GM12878 (cell line): Measurements from ENCODE around the gene NEK1. TPM values are rescaled to one million over a fixed set of nuclear protein-coding genes. Genes with fewer than 3 reads are reported as not detected.

Source experiments
- ATAC-seq: fragments of 200-7000 bp; cut with Tn5 transposase; 3 replicates; pipeline ENCODE4 v1.9.1; 2020; ENCODE audit warnings: mild to moderate bottlenecking, moderate library complexity
- BruUV-seq: library from RNA; stranded (reverse); fragments of 400-500 nt; replicated peaks from 2 replicates; lab custom pipeline; 2021; lab: Mats Ljungman, UMichigan
- CTCF ChIA-PET: fragments of 300-600 bp; sonication (Branson Sonifier 250); formaldehyde crosslinking; extraction: SDS; loops from one replicate; lab custom pipeline; 2021; ENCODE audit warnings: inconsistent platforms; lab: Yijun Ruan, JAX
- POLR2A ChIA-PET: fragments of 350-600 bp; formaldehyde crosslinking; extraction: SDS; loops from one replicate; lab custom pipeline; 2021; ENCODE audit warnings: inconsistent platforms; lab: Charles Lee
- RAD21 ChIA-PET: fragments of 300-600 bp; sonication (Branson Sonifier 250); formaldehyde crosslinking; loops from one replicate; lab custom pipeline; 2023; ENCODE audit warnings: antibody characterized with exemption; ENCODE audit not compliant: unreplicated experiment; lab: Charles Lee
- SMC1A ChIA-PET: fragments of 300-600 bp; sonication (Branson Sonifier 250); formaldehyde crosslinking; loops from one replicate; lab custom pipeline; 2023; ENCODE audit not compliant: unreplicated experiment, uncharacterized antibody; lab: Charles Lee
- DNase-seq: peaks from one replicate; pipeline ENCODE4 v3.0.0-alpha.2; 2011; ENCODE audit warnings: low read depth, low spot score
- FAIRE-seq: peaks from 3 replicates; lab custom pipeline; 2011; peaks lifted over from hg19 to GRCh38; lab: Jason Lieb, UNC
- H2AFZ ChIP-seq: 2 replicates; pipeline ENCODE4 v1.6.0; 2011; ENCODE audit warnings: low read depth, low read length, control low read depth; ENCODE audit not compliant: control insufficient read depth
- H3K27ac ChIP-seq: 2 replicates; pipeline ENCODE4 v1.5.1; 2011; ENCODE audit warnings: control low read depth; ENCODE audit not compliant: control insufficient read depth, insufficient read depth
- H3K27me3 ChIP-seq, 2 experiments: replicated peaks in 1 of 2; 2 replicates each; pipeline versions ENCODE4 v1.6.0 to v1.6.1; 2011; ENCODE audit warnings: low read length in 1 of 2; ENCODE audit not compliant: control insufficient read depth in 2 of 2, insufficient read depth in 2 of 2
- H3K36me3 ChIP-seq, 2 experiments: 2 replicates each; pipeline ENCODE4 v1.5.1; 2011; ENCODE audit warnings: low read length in 1 of 2; ENCODE audit not compliant: control insufficient read depth in 2 of 2, insufficient read depth in 2 of 2
- H3K4me1 ChIP-seq: 2 replicates; pipeline ENCODE4 v1.6.1; 2011; ENCODE audit warnings: mild to moderate bottlenecking, low read length, moderate library complexity, mixed read lengths; ENCODE audit not compliant: control insufficient read depth, insufficient read depth
- H3K4me2 ChIP-seq: 2 replicates; pipeline ENCODE4 v1.6.0; 2011; ENCODE audit warnings: control low read depth; ENCODE audit not compliant: control insufficient read depth, insufficient read depth
- H3K4me3 ChIP-seq: fragments of 200-600 bp; sonication (generic); 2 replicates; pipeline ENCODE4 v1.5.1; 2016
- H3K79me2 ChIP-seq: 2 replicates; pipeline ENCODE4 v1.6.0; 2011; ENCODE audit warnings: low read length; ENCODE audit not compliant: control insufficient read depth, insufficient read depth
- H3K9ac ChIP-seq: 2 replicates; pipeline ENCODE4 v1.8.0; 2011; ENCODE audit warnings: low read length, control low read depth, mixed read lengths; ENCODE audit not compliant: control insufficient read depth, insufficient read depth
- H3K9me3 ChIP-seq: replicated peaks from 3 replicates; pipeline ENCODE4 v1.5.1; 2011; ENCODE audit warnings: mild to moderate bottlenecking, low read length; ENCODE audit not compliant: control insufficient read depth, insufficient read depth
- H4K20me1 ChIP-seq: 2 replicates; pipeline ENCODE4 v1.6.0; 2011; ENCODE audit not compliant: control insufficient read depth, insufficient read depth
- BMI1 ChIP-seq: fragments of 450-650 bp; IDR thresholded peaks from 2 replicates; pipeline ENCODE4 v1.6.1; 2016; ENCODE audit warnings: mild to moderate bottlenecking, moderate library complexity, borderline replicate concordance
- CHD1 ChIP-seq: IDR thresholded peaks from 2 replicates; pipeline ENCODE4 v1.6.1; 2012; ENCODE audit warnings: low read depth, low read length, improper control_type of control experiment
- DPF2 ChIP-seq: fragments of 450-650 bp; IDR thresholded peaks from 2 replicates; pipeline ENCODE4 v1.6.1; 2017; ENCODE audit warnings: mild to moderate bottlenecking
- IRF4 ChIP-seq: IDR thresholded peaks from 2 replicates; pipeline ENCODE4 v1.6.1; 2011; ENCODE audit warnings: low read depth, low read length
- JUND ChIP-seq: IDR thresholded peaks from 2 replicates; pipeline ENCODE4 v1.6.1; 2012; ENCODE audit warnings: low read depth, mild to moderate bottlenecking, low read length, improper control_type of control experiment, moderate library complexity
- POLR2AphosphoS5 ChIP-seq: IDR thresholded peaks from 2 replicates; pipeline ENCODE4 v1.6.1; 2011; ENCODE audit warnings: mild to moderate bottlenecking, low read length, inconsistent platforms
- SMAD5 ChIP-seq: IDR thresholded peaks from 2 replicates; pipeline ENCODE4 v1.6.1; 2016; ENCODE audit warnings: antibody characterized with exemption, low read depth
- TCF3 ChIP-seq: IDR thresholded peaks from 2 replicates; pipeline ENCODE4 v1.6.1; 2012; ENCODE audit warnings: low read depth, mild to moderate bottlenecking, low read length, borderline replicate concordance; ENCODE audit not compliant: insufficient read depth
- TCF7 ChIP-seq: IDR thresholded peaks from 2 replicates; pipeline ENCODE4 v1.6.1; 2014; ENCODE audit warnings: antibody characterized with exemption, borderline replicate concordance
- ZNF207 ChIP-seq: fragments of 450-650 bp; IDR thresholded peaks from 2 replicates; pipeline ENCODE4 v1.6.1; 2014; ENCODE audit warnings: antibody characterized with exemption, mild to moderate bottlenecking, borderline replicate concordance
- WGBS: methylation state at CpG from one replicate; pipeline ENCODE4 v1.1.6; 2016; ENCODE audit warnings: low lambda C conversion rate; ENCODE audit not compliant: insufficient replicate concordance, insufficient coverage; ENCODE audit errors: missing lambda C conversion rate; 5-methylcytosine and 5-hydroxymethylcytosine counted together
- in situ Hi-C: fragments of 300-500 bp; cut with MboI; formaldehyde crosslinking; loops from 9 replicates; pipeline ENCODE4 v1.14.3; 2018; ENCODE audit warnings: mixed read lengths
- intact Hi-C: fragments of 100-400 bp; cut with micrococcal nuclease; formaldehyde crosslinking; loops from one replicate; pipeline ENCODE4 v1.14.2; 2022; ENCODE audit not compliant: unreplicated experiment
- polyA plus RNA-seq, 11 experiments: library from polyadenylated mRNA; depleted of rRNA in 4 of 11; unstranded in 6 of 11; stranded (reverse) in 5 of 11; fragments of >200 nt; fragmentation: Nextera tagmentation in 4 of 11; fragmentation: Illumina TruSeq in 1 of 11; extraction: Ambion mirVana in 4 of 11; extraction: Trizol in 1 of 11; gene quantifications; 1 replicate in 1 of 11; 2 replicates in 10 of 11; pipeline versions ENCODE4 v1.2.1 to v1.2.3, GENCODE V29; 2011 to 2016; ENCODE audit warnings: inconsistent platforms in 2 of 11, missing spikeins in 2 of 11, low read depth in 1 of 11
- total RNA-seq, 4 experiments: library from RNA; depleted of rRNA in 3 of 4; stranded (reverse); fragments of >200 nt in 3 of 4; fragmentation: Illumina TruSeq in 1 of 4; extraction: Trizol in 1 of 4; gene quantifications; 2 replicates each; pipeline versions ENCODE4 v1.2.1 to v1.2.3, GENCODE V29; 2013 to 2021
- TF ChIP-seq, protein P1 (sequence below): fragments of 450-650 bp; IDR thresholded peaks from 2 replicates; pipeline ENCODE4 v1.6.1; 2017; ENCODE audit warnings: mild to moderate bottlenecking, moderate library complexity
- TF ChIP-seq, protein P2 (sequence below): IDR thresholded peaks from 2 replicates; pipeline ENCODE4 v1.6.1; 2012; ENCODE audit warnings: low read length, inconsistent platforms

NEK1 gene
- total and polyA plus RNA-seq, 10 of the 15 experiments (the other 5 are each of a cell fraction or from before 2014, with no cell fraction given) = 4.9 to 16.1 (median 7.5) TPM

DNA sequence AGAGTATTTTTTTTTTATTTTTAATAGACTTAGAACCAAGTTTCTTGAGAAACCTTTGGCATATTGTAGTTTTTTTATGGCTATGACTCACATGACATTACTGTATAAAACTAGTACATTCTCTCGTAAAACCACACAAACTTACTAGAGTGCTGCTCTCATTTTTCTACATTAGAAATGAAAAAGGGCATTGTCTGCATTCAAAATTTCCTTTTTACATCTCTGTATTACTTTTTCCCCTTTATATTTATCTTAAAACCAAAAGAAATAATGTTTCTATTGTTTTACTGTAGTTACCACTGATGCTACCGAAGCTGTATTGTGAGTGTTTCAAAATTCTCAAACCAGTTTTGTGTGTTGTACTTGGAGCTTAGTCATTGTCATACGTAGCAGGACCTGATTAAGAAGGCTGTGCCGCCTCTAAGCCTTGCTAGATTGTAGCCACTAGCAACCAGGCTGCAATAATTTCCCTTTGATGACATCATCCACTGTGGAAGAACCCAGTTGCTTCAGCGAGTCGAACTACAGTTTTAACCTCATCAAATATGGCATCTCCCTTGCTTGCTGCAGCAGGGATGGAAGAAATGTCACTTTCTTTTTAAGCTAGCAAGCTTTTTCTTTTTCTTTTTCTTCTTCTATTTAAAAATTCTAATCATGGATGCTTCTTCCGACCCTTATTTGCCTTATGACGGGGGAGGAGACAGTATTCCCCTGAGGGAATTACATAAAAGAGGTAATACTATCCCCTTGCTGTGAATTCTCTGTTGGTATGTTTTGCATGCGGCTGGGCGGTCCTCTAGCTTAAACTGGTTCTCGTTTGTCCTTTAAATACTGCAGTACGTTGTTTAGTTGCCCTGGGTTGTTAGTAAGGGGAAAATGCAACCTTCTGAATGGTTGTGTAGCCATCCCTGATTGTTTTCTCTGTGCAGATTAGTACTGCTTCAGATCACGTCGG is 47.6 kb upstream of the NEK1 start:
- ChIA-PET SMC1A (interaction anchor here (0.8 to 4.3 kb wide), 21 partner anchors 8 to 144 kb away, joined by 3 to 29 read pairs (median 5); partner anchors contain the start of genes CLCN3 and NEK1), POLR2A (interaction anchor here (0.6 to 4.0 kb wide), 12 partner anchors 9 to 98 kb away, joined by 3 to 26 read pairs (median 6); partner anchors contain the start of genes CLCN3, HPF1 and NEK1), CTCF (interaction anchor here (0.7 to 4.6 kb wide), 12 partner anchors 9 to 47 kb away, joined by 3 to 37 read pairs (median 4); partner anchors contain the start of genes CLCN3 and NEK1), RAD21 (interaction anchor here (1.1 to 4.9 kb wide), 8 partner anchors 15 to 68 kb away, joined by 3 to 35 read pairs (median 6); partner anchors contain the start of genes CLCN3 and NEK1)
- WGBS = under 1% methylated on average over 14 of the region's 14 CpGs
- FAIRE-seq = peak; percentile 97
- in situ Hi-C loops (no loop called here), intact Hi-C loops (loop anchor here (2.0 kb wide), 1 partner anchor 39 kb away; the partner anchor contains the start of gene CLCN3)
- Histone ChIP-seq H4K20me1 (no peaks in the 10 kb centered on the region), H3K4me2 (peak overlapping the region; percentile 92), H3K4me3 (peak overlapping the region; percentile 56), H3K36me3 (peaks cover 0 to 6% of the 10 kb centered on the region in 2 experiments; a peak in 2 of 4 replicates), H3K27ac (peak overlapping the region; percentile 78), H3K9me3 (no peaks in the 10 kb centered on the region), H3K27me3 (no peaks in the 10 kb centered on the region), H3K79me2 (peaks cover 32% of the 10 kb centered on the region), H2AFZ (peak overlapping the region; percentile 88), H3K4me1 (peaks cover 3% of the 10 kb centered on the region), H3K9ac (peak overlapping the region; percentile 74)
- DNase-seq = peak; percentile 74
- BruUV-seq = TSS peak; percentile 85
- peak; percentile 98 for ATAC-seq
- no peak for TF ChIP-seq JUND
- TF ChIP-seq, protein P1, sequence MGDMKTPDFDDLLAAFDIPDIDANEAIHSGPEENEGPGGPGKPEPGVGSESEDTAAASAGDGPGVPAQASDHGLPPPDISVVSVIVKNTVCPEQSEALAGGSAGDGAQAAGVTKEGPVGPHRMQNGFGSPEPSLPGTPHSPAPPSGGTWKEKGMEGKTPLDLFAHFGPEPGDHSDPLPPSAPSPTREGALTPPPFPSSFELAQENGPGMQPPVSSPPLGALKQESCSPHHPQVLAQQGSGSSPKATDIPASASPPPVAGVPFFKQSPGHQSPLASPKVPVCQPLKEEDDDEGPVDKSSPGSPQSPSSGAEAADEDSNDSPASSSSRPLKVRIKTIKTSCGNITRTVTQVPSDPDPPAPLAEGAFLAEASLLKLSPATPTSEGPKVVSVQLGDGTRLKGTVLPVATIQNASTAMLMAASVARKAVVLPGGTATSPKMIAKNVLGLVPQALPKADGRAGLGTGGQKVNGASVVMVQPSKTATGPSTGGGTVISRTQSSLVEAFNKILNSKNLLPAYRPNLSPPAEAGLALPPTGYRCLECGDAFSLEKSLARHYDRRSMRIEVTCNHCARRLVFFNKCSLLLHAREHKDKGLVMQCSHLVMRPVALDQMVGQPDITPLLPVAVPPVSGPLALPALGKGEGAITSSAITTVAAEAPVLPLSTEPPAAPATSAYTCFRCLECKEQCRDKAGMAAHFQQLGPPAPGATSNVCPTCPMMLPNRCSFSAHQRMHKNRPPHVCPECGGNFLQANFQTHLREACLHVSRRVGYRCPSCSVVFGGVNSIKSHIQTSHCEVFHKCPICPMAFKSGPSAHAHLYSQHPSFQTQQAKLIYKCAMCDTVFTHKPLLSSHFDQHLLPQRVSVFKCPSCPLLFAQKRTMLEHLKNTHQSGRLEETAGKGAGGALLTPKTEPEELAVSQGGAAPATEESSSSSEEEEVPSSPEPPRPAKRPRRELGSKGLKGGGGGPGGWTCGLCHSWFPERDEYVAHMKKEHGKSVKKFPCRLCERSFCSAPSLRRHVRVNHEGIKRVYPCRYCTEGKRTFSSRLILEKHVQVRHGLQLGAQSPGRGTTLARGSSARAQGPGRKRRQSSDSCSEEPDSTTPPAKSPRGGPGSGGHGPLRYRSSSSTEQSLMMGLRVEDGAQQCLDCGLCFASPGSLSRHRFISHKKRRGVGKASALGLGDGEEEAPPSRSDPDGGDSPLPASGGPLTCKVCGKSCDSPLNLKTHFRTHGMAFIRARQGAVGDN = no peak; the same call in 1 of the 2 replicates
- no peak for TF ChIP-seq CHD1
- 0 out of 2 replicates have a peak, but pooled peaks have one; percentile 35 for TF ChIP-seq SMAD5
- TF ChIP-seq BMI1 = peak; percentile 85
- 0 out of 2 replicates have a peak, but pooled peaks have one; percentile 24 for TF ChIP-seq DPF2
- no peak for TF ChIP-seq TCF3
- 0 out of 2 replicates have a peak, but pooled peaks have one; percentile 64 for TF ChIP-seq TCF7
- TF ChIP-seq IRF4 = no peak
- TF ChIP-seq, protein P2, sequence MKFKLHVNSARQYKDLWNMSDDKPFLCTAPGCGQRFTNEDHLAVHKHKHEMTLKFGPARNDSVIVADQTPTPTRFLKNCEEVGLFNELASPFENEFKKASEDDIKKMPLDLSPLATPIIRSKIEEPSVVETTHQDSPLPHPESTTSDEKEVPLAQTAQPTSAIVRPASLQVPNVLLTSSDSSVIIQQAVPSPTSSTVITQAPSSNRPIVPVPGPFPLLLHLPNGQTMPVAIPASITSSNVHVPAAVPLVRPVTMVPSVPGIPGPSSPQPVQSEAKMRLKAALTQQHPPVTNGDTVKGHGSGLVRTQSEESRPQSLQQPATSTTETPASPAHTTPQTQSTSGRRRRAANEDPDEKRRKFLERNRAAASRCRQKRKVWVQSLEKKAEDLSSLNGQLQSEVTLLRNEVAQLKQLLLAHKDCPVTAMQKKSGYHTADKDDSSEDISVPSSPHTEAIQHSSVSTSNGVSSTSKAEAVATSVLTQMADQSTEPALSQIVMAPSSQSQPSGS = peak; percentile 93
- TF ChIP-seq POLR2AphosphoS5 = peak; percentile 54
- 0 out of 2 replicates have a peak, but pooled peaks have one; percentile 37 for TF ChIP-seq ZNF207
